Panc1 (cell line): ENCODE results near the gene RPA3. TPM values are rescaled to one million over a fixed set of nuclear protein-coding genes. Genes with fewer than 3 reads are reported as not detected.

Experiments used
- ATAC-seq: fragments of 200-7000 bp; cut with Tn5 transposase; 2 replicates; pipeline ENCODE4 v1.9.1; 2020; ENCODE audit warnings: mild to moderate bottlenecking, moderate library complexity
- BruUV-seq: library from RNA; stranded (reverse); fragments of 400-500 nt; replicated peaks from 2 replicates; lab custom pipeline; 2021; lab: Mats Ljungman, UMichigan
- CTCF ChIA-PET: fragments of 300-600 bp; sonication (Branson Sonifier 250); formaldehyde crosslinking; loops from one replicate; lab custom pipeline; 2022; ENCODE audit warnings: antibody characterized with exemption; lab: Charles Lee
- POLR2A ChIA-PET: fragments of 300-600 bp; sonication (Branson Sonifier 250); formaldehyde crosslinking; loops from one replicate; lab custom pipeline; 2022; ENCODE audit warnings: antibody characterized with exemption; lab: Charles Lee
- DNase-seq: peaks from one replicate; pipeline ENCODE4 v3.0.0-alpha.2; 2010; ENCODE audit warnings: low read depth, low spot score
- H3K27ac ChIP-seq: 2 replicates; pipeline ENCODE4 v1.5.1; 2011; ENCODE audit warnings: mild to moderate bottlenecking, low read length, inconsistent platforms
- H3K27me3 ChIP-seq: fragments of 200-500 bp; sonication (Bioruptor generic); 2 replicates; pipeline ENCODE4 v1.6.0; 2014; ENCODE audit warnings: low read length, inconsistent platforms; ENCODE audit not compliant: control insufficient read depth, insufficient read depth
- H3K36me3 ChIP-seq: fragments of 200-500 bp; sonication (Bioruptor generic); 2 replicates; pipeline ENCODE4 v1.5.1; 2014; ENCODE audit warnings: inconsistent platforms, mild to moderate bottlenecking, low read length, moderate library complexity; ENCODE audit not compliant: control insufficient read depth, insufficient read depth
- H3K4me1 ChIP-seq: 2 replicates; pipeline ENCODE4 v1.5.1; 2011; ENCODE audit warnings: inconsistent platforms, mild to moderate bottlenecking, low read length, moderate library complexity; ENCODE audit not compliant: control insufficient read depth, insufficient read depth
- H3K4me3 ChIP-seq, 2 experiments: 2 replicates each; pipeline ENCODE4 v1.5.1; 2011 to 2012; ENCODE audit warnings: low read depth in 2 of 2, low read length in 2 of 2, mild to moderate bottlenecking in 2 of 2, inconsistent platforms in 1 of 2, moderate library complexity in 1 of 2
- H3K9me3 ChIP-seq: fragments of 200-500 bp; sonication (Bioruptor generic); 2 replicates; pipeline ENCODE4 v1.5.1; 2014; ENCODE audit warnings: low read depth, mild to moderate bottlenecking, inconsistent platforms, low read length, moderate library complexity; ENCODE audit not compliant: control insufficient read depth, insufficient read depth
- POLR2AphosphoS5 ChIP-seq: IDR thresholded peaks from 2 replicates; pipeline ENCODE4 v1.6.1; 2012; ENCODE audit warnings: mild to moderate bottlenecking, low read depth, low read length, moderate library complexity
- SIN3A ChIP-seq: IDR thresholded peaks from 2 replicates; pipeline ENCODE4 v1.6.1; 2012; ENCODE audit warnings: low read depth, mild to moderate bottlenecking, low read length, moderate library complexity, borderline replicate concordance; ENCODE audit not compliant: insufficient read depth
- TCF7L2 ChIP-seq: IDR thresholded peaks from 2 replicates; pipeline ENCODE4 v1.6.1; 2011; ENCODE audit warnings: mild to moderate bottlenecking, low read depth, low read length, inconsistent platforms
- in situ Hi-C: cut with HindIII; loops from 2 replicates; pipeline ENCODE4 v1.10.0; 2016; ENCODE audit warnings: low sequenced_read_pairs, low pct_unique_long_range_greater_than_20kb
- intact Hi-C: fragments of 100-400 bp; cut with micrococcal nuclease; formaldehyde crosslinking; loops from one replicate; pipeline ENCODE4 v1.10.0; 2022; ENCODE audit not compliant: unreplicated experiment
- total RNA-seq: library from RNA; stranded (reverse); gene quantifications from one replicate; pipeline ENCODE4 v1.2.1, GENCODE V29; 2021; ENCODE audit not compliant: unreplicated experiment
- TF ChIP-seq, protein P1 (sequence below), 2 experiments: IDR thresholded peaks; 2 replicates each; pipeline ENCODE4 v1.6.1; 2011 to 2012; ENCODE audit warnings: low read depth in 2 of 2, control low read depth in 1 of 2, low read length in 1 of 2, mild to moderate bottlenecking in 1 of 2, moderate library complexity in 1 of 2; ENCODE audit not compliant: insufficient read depth in 1 of 2
- TF ChIP-seq, protein P2 (sequence below): fragments of 450-650 bp; IDR thresholded peaks from 2 replicates; pipeline ENCODE4 v1.5.1; 2017; ENCODE audit warnings: mild to moderate bottlenecking

The RPA3 gene
- total RNA-seq, 1 experiment from 2014 or later = 93.5 TPM

DNA sequence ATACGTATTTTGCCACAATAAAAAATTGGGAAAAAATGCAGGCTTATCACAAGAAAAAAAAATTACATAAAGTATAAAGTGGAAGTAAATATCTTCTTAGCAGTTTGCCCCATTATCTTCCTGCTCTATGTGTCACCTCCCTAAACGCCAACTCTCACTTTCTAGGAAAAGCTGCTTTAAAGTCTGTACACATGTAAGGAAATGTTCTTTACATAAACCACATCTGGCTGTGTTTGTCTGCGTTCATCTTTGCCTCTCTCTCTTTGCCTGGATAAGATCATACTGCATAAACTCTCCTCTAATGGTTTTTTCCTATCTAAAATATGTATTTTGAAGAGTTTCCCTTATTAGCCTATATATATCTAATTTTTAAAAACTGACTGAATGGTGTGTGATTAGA lies 100.9 kb downstream of the RPA3 start:
- Histone ChIP-seq H3K4me3 (no peak overlapping the region), H3K9me3 (no peaks in the 10 kb centered on the region), H3K36me3 (no peaks in the 10 kb centered on the region), H3K27me3 (no peaks in the 10 kb centered on the region; the same call in 1 of the 2 replicates), H3K27ac (no peak overlapping the region), H3K4me1 (no peaks in the 10 kb centered on the region)
- no peak for DNase-seq
- no peak for ATAC-seq
- in situ Hi-C loops (no loop called here), intact Hi-C loops (no loop called here)
- TF ChIP-seq, protein P1, sequence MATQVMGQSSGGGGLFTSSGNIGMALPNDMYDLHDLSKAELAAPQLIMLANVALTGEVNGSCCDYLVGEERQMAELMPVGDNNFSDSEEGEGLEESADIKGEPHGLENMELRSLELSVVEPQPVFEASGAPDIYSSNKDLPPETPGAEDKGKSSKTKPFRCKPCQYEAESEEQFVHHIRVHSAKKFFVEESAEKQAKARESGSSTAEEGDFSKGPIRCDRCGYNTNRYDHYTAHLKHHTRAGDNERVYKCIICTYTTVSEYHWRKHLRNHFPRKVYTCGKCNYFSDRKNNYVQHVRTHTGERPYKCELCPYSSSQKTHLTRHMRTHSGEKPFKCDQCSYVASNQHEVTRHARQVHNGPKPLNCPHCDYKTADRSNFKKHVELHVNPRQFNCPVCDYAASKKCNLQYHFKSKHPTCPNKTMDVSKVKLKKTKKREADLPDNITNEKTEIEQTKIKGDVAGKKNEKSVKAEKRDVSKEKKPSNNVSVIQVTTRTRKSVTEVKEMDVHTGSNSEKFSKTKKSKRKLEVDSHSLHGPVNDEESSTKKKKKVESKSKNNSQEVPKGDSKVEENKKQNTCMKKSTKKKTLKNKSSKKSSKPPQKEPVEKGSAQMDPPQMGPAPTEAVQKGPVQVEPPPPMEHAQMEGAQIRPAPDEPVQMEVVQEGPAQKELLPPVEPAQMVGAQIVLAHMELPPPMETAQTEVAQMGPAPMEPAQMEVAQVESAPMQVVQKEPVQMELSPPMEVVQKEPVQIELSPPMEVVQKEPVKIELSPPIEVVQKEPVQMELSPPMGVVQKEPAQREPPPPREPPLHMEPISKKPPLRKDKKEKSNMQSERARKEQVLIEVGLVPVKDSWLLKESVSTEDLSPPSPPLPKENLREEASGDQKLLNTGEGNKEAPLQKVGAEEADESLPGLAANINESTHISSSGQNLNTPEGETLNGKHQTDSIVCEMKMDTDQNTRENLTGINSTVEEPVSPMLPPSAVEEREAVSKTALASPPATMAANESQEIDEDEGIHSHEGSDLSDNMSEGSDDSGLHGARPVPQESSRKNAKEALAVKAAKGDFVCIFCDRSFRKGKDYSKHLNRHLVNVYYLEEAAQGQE (IDR thresholded peaks at IDR 0.05; ENCODE audit: insufficient read depth in 1 of 2, low read depth in 2 of 2, low read length in 1 of 2) = no peak
- TF ChIP-seq POLR2AphosphoS5 = no peak
- TF ChIP-seq SIN3A = no peak
- TF ChIP-seq, protein P2, sequence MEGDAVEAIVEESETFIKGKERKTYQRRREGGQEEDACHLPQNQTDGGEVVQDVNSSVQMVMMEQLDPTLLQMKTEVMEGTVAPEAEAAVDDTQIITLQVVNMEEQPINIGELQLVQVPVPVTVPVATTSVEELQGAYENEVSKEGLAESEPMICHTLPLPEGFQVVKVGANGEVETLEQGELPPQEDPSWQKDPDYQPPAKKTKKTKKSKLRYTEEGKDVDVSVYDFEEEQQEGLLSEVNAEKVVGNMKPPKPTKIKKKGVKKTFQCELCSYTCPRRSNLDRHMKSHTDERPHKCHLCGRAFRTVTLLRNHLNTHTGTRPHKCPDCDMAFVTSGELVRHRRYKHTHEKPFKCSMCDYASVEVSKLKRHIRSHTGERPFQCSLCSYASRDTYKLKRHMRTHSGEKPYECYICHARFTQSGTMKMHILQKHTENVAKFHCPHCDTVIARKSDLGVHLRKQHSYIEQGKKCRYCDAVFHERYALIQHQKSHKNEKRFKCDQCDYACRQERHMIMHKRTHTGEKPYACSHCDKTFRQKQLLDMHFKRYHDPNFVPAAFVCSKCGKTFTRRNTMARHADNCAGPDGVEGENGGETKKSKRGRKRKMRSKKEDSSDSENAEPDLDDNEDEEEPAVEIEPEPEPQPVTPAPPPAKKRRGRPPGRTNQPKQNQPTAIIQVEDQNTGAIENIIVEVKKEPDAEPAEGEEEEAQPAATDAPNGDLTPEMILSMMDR = no peak
- TF ChIP-seq TCF7L2 = no peak
- POLR2A ChIA-PET = no interaction called here
- BruUV-seq = no TSS peak
- CTCF ChIA-PET = no interaction called here

DNA sequence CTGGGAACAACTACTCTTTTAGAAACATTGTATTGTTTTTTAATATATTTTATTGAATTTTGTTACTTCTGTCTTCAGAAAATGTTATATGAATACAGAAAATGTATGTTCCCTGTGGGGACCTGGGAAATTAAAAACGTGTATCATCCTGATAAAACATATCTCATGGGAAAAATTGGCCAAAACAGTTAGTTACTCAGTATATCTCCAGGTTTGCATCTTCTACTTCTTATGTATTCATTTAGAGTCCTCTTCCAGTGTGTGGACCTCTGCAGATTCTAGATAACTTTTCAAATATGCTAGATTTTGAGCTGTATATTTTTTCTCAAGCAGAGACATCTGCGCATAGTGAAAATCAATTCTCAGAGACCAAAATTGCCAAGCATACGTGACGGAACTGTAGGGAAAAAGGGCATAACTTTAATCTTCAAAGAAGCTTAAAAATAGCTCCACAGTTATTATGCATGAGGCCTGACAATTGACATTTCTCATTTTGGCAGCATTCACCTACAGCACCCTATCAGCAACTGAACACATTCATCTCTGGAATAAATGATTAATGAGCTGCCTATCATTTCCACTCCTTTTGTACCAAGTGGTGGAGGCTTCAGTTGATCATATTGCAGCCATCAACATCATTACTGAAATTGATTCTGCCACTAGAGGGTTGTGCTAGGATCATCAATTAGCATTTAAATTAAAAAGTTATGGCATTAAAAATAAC lies 104.2 kb downstream of the RPA3 start:
- intact Hi-C loops = no loop called here
- CTCF ChIA-PET = no interaction called here
- H3K4me3 ChIP-seq = no peak overlapping the region
- H3K27ac ChIP-seq = no peak overlapping the region
- no peak for ATAC-seq
- TF ChIP-seq TCF7L2 (no peak), POLR2AphosphoS5 (no peak), SIN3A (no peak)
- TF ChIP-seq, protein P2 = no peak
- TF ChIP-seq, protein P1 (IDR thresholded peaks at IDR 0.05; ENCODE audit: insufficient read depth in 1 of 2, low read depth in 2 of 2, low read length in 1 of 2) = no peak
- no peaks in the 10 kb centered on the region for H3K9me3 ChIP-seq
- DNase-seq = no peak
- in situ Hi-C loops = no loop called here
- no peaks in the 10 kb centered on the region for H3K36me3 ChIP-seq
- H3K4me1 ChIP-seq = no peaks in the 10 kb centered on the region
- POLR2A ChIA-PET = no interaction called here
- no peaks in the 10 kb centered on the region; the same call in 1 of the 2 replicates for H3K27me3 ChIP-seq
- BruUV-seq = no TSS peak
